Left cardiac atrium (tissue), 4 donors: Measurements from ENCODE around the gene MPRIP. TPM values are rescaled to one million over a fixed set of nuclear protein-coding genes. Genes with fewer than 3 reads are reported as not detected.

Experiments used
- ATAC-seq, 2 donors: fragments of 200-7000 bp; cut with Tn5 transposase; one replicate each; pipeline ENCODE4 v1.9.1; 2020; ENCODE audit warnings: mild to moderate bottlenecking in 2 of 2, moderate library complexity in 2 of 2
- DNase-seq: peaks from one replicate; pipeline ENCODE4 v3.0.0-alpha.2; 2020
- intact Hi-C, 2 donors: fragments of 100-400 bp; cut with DNase I; formaldehyde crosslinking; loops; one replicate each; pipeline versions ENCODE4 v1.14.1 to v1.15.1; 2022 to 2023
- total RNA-seq, 2 donors: library from RNA; stranded (reverse); fragmentation: NEBNext Ultra II Directional; extraction: Animal tissue kit (Norgen Biotek cat#: 25700); gene quantifications; one replicate each; pipeline ENCODE4 v1.2.1, GENCODE V29; 2021
- donor health status: DM: no; HTN: yes; CAD: no.
- donor health status: DM: no; HTN: yes; CAD: no; lungs with severe emphysema.
- donor health status: DM: yes; HTN: yes; CAD: no.
- donor health status: Dilated cardiomyopathy.

MPRIP gene
- total RNA-seq, 2 donors from 2014 or later, result 247 to 329 TPM

- intact Hi-C loops, result no loop called here
- DNase-seq, result peak; percentile 11
- ATAC-seq, result no peak
Observed at GRCh38 chr17:17089796-17090641, 47.8 kb downstream of the MPRIP start.

- DNase-seq (peak; percentile 14), ATAC-seq (no peak)
- intact Hi-C loops, result no loop called here
Observed at GRCh38 chr17:17090642-17091103, 48.4 kb downstream of the MPRIP start.

GRCh38 chr17:17091276-17091675 is 49.0 kb downstream of the MPRIP start:
- intact Hi-C loops, result no loop called here
- no peak for ATAC-seq
- DNase-seq, result peak; percentile 12

- DNase-seq, result peak; percentile 12
- ATAC-seq, result no peak
- intact Hi-C loops, result no loop called here
Observed at GRCh38 chr17:17091856-17092756, 49.8 kb downstream of the MPRIP start.

- peak; percentile 20 for DNase-seq
- intact Hi-C loops, result no loop called here
- peak in 1 of 2 donors; percentile 16 for ATAC-seq
Observed at GRCh38 chr17:17093764-17094163, 51.5 kb downstream of the MPRIP start.

GRCh38 chr17:17096438-17097178 is 54.4 kb downstream of the MPRIP start:
- intact Hi-C loops, result no loop called here
- DNase-seq (no peak), ATAC-seq (peak in 1 of 2 donors; percentile 20)

- no peak for ATAC-seq
- no peak for DNase-seq
- intact Hi-C loops, result no loop called here
Observed at GRCh38 chr17:17097763-17098345, 55.6 kb downstream of the MPRIP start.

GRCh38 chr17:17098551-17099179 is 56.4 kb downstream of the MPRIP start:
- intact Hi-C loops, result no loop called here
- DNase-seq (peak; percentile 65), ATAC-seq (peak; percentile 62 to 79)

GRCh38 chr17:17102176-17102575 is 59.9 kb downstream of the MPRIP start:
- no peak for ATAC-seq
- DNase-seq, result no peak
- intact Hi-C loops, result loop anchor here in 1 of 2 donors (10.0 kb wide), 1 partner anchor 57 kb away; the partner anchor contains the start of gene MPRIP

GRCh38 chr17:17103160-17103559 is 60.9 kb downstream of the MPRIP start:
- intact Hi-C loops, result loop anchor here in 1 of 2 donors (10.0 kb wide), 1 partner anchor 58 kb away; the partner anchor contains the start of gene MPRIP
- ATAC-seq, result peak in 1 of 2 donors; percentile 20

GRCh38 chr17:17104036-17104435 is 61.8 kb downstream of the MPRIP start:
- intact Hi-C loops, result loop anchor here in 1 of 2 donors (10.0 kb wide), 1 partner anchor 59 kb away; the partner anchor contains the start of gene MPRIP
- ATAC-seq, result no peak
- no peak for DNase-seq

More at GRCh38 chr17:17103160-17103559, 60.9 kb downstream of the MPRIP start:
- DNase-seq, result no peak

GRCh38 chr17:17104494-17104893 is 62.2 kb downstream of the MPRIP start:
- ATAC-seq, result no peak
- DNase-seq, result no peak
- intact Hi-C loops, result loop anchor here in 1 of 2 donors (10.0 kb wide), 1 partner anchor 60 kb away; the partner anchor contains the start of gene MPRIP

- intact Hi-C loops, result loop anchor here in 1 of 2 donors (10.0 kb wide), 1 partner anchor 61 kb away; the partner anchor contains the start of gene MPRIP
- ATAC-seq (no peak), DNase-seq (no peak)
Observed at GRCh38 chr17:17105976-17106375, 63.7 kb downstream of the MPRIP start.

GRCh38 chr17:17106756-17107155 is 64.5 kb downstream of the MPRIP start:
- DNase-seq (no peak), ATAC-seq (no peak)
- intact Hi-C loops, result loop anchor here in 1 of 2 donors (10.0 kb wide), 1 partner anchor 62 kb away; the partner anchor contains the start of gene MPRIP

- no peak for ATAC-seq
- intact Hi-C loops, result loop anchor here in 1 of 2 donors (10.0 kb wide), 1 partner anchor 62 kb away; the partner anchor contains the start of gene MPRIP
- no peak for DNase-seq
Observed at GRCh38 chr17:17107281-17107680, 65.0 kb downstream of the MPRIP start.

- ATAC-seq (peak; percentile 22 to 56), DNase-seq (no peak)
- intact Hi-C loops, result loop anchor here in 1 of 2 donors (10.0 kb wide), 1 partner anchor 63 kb away; the partner anchor contains the start of gene MPRIP
Observed at GRCh38 chr17:17107891-17108431, 65.7 kb downstream of the MPRIP start.

GRCh38 chr17:17108451-17109049 is 66.3 kb downstream of the MPRIP start:
- peak in 1 of 2 donors; percentile 17 for ATAC-seq
- DNase-seq, result peak; percentile 17
- intact Hi-C loops, result loop anchor here in 1 of 2 donors (10.0 kb wide), 1 partner anchor 64 kb away; the partner anchor contains the start of gene MPRIP
